Body of pancreas (tissue), 4 donors: ENCODE results near the gene HLA-DPB1.
"Not testable (repeated sequence)": the region's sequence is repeated elsewhere in the genome, so short reads cannot be mapped to it uniquely, and the experiment has no call there.

Source experiments
- POLR2A ChIP-seq, 3 donors: fragments of 450-650 bp; IDR thresholded peaks; one replicate each; pipeline ENCODE4 v1.6.1; 2016; ENCODE audit warnings: antibody characterized with exemption in 3 of 3, mild to moderate bottlenecking in 2 of 3
- TF ChIP-seq, protein P1 (sequence below), 7 experiments: fragments of 450-650 bp in 4 of 7; fragments of 200-600 bp in 3 of 7; sonication (generic) in 3 of 7; IDR thresholded peaks; one replicate each; pipeline ENCODE4 v1.5.1; 2016 to 2019; ENCODE audit warnings: antibody characterized with exemption in 7 of 7

DNA sequence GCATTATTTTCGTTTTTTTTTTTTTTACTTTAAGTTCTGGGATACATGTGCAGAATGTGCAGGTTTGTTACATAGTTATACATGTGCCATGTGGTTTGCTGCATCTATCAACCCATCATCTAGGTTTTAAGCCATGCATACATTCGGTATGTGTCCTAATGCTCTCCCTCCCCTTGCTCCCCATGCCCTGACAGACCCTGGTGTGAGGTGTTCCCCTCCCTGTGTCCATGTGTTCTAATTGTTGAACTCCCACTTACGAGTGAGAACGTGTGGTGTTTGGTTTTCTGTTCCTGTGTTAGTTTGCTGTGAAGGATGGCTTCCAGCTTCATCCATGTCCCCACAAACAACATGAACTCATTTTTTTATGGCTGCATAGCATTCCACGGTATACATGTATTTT lies 12.4 kb upstream of the HLA-DPB1 start:
- TF ChIP-seq, protein P1, sequence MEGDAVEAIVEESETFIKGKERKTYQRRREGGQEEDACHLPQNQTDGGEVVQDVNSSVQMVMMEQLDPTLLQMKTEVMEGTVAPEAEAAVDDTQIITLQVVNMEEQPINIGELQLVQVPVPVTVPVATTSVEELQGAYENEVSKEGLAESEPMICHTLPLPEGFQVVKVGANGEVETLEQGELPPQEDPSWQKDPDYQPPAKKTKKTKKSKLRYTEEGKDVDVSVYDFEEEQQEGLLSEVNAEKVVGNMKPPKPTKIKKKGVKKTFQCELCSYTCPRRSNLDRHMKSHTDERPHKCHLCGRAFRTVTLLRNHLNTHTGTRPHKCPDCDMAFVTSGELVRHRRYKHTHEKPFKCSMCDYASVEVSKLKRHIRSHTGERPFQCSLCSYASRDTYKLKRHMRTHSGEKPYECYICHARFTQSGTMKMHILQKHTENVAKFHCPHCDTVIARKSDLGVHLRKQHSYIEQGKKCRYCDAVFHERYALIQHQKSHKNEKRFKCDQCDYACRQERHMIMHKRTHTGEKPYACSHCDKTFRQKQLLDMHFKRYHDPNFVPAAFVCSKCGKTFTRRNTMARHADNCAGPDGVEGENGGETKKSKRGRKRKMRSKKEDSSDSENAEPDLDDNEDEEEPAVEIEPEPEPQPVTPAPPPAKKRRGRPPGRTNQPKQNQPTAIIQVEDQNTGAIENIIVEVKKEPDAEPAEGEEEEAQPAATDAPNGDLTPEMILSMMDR (IDR thresholded peaks at IDR 0.05) = not testable (repeated sequence)
- not testable (repeated sequence) for TF ChIP-seq POLR2A (IDR thresholded peaks at IDR 0.05)
